CD4-positive, alpha-beta T cell treated with Interleukin-1 beta for 1 hour (primary cell): Measurements from ENCODE around the gene UCKL1.
"Not testable (repeated sequence)": the region's sequence is repeated elsewhere in the genome, so short reads cannot be mapped to it uniquely, and the experiment has no call there.

Experiments
- DNase-seq, 2 donors: peaks; one replicate each; pipeline ENCODE4 v3.0.0-alpha.2; 2020 to 2022

Gene UCKL1

DNA sequence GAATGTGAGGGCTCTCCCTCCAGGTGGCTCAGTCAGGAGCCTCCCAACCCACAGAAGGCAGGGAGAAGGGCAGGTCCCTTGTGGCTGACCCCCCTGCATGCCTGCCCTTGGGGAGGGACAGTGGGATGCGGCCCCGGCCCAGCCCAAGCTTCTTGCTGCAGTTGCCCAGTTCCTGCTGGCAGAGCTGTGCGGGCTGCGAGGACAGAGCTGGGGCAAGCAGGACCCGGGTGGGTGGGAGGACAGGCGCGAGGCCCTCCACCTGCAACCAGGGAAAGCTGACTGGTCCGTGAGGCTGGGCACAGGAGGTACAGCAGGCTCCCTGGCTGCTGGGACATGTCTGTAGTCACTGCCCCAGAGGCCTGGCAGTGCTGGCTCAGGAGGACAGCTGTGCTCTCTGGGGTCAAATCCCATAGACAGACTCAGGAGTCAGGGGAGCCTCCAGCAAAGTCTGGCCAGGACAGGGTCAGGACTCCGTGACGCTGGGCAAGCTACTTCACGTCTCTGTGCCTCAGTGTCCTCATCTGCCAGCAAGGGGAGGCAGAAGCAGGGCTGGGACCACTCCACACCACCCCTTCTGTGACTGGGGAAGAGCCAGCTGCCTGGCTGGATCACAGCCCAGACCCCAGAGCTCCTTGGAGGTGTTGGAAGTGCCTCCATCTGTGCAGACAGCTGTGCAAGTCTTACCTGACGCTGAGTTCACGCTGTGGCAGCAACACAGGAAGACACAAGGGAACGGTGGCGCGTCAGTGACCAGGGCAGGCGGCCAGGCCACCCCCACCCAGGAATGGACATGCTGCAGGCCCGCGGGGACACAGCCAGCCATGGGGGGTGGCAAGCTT lies 13.0 kb downstream of the UCKL1 start:
- no peak for DNase-seq

GRCh38 chr20:63942250-63942951 lies 13.8 kb downstream of the UCKL1 start:
- peak in 1 of 2 donors; percentile 41 for DNase-seq

GRCh38 chr20:63941282-63942081 lies 14.7 kb downstream of the UCKL1 start:
- peak; percentile 86 to 87 for DNase-seq

DNA sequence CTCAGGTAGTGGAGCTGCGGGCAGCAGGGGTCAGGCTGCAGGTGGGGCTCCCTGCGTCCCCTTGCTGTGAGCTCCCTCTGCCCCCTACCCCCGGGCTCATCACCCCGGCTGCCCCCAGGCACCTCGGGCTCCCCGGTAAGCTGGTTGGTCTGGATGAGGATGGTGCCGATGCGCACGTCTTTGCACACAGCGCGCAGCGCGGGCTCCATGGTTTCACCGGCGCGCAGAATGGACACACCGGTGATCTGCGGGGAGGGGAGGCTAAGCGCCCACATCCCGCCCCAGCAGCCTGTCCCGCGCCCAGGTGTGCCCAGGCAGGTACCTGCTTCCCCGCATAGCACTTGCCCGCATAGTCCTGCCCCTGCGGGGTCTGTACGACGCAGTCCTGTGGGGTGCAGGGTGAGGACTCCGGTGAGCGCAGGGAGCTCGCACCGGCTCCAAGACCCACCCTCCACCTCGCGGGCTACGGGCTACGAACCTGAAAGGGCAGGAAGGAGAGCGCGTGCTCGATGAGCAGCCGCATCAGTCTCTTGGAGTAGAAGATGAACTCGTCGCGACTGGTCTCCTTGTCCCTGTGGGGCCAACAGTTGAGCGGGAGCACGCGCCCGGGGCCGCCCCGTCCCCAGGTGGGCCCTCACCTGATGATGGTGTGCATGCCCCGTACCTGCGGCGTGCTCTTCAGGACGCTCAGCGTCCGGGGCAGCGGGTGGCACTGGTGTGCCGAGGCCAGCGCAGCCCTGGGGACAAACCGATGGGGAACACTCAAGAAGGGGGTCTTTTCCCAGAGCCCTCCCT lies 15.5 kb downstream of the UCKL1 start:
- no peak for DNase-seq

- no peak for DNase-seq
These were observed 16.1 kb downstream of the UCKL1 start for GRCh38 chr20:63940071-63940471.

- DNase-seq = no peak
These were observed 16.9 kb downstream of the UCKL1 start for GRCh38 chr20:63939061-63939935.

- no peak for DNase-seq
These were observed 18.6 kb downstream of the UCKL1 start for GRCh38 chr20:63937596-63937995.

- DNase-seq = no peak
These were observed 20.8 kb downstream of the UCKL1 start for GRCh38 chr20:63935447-63935846.

DNA sequence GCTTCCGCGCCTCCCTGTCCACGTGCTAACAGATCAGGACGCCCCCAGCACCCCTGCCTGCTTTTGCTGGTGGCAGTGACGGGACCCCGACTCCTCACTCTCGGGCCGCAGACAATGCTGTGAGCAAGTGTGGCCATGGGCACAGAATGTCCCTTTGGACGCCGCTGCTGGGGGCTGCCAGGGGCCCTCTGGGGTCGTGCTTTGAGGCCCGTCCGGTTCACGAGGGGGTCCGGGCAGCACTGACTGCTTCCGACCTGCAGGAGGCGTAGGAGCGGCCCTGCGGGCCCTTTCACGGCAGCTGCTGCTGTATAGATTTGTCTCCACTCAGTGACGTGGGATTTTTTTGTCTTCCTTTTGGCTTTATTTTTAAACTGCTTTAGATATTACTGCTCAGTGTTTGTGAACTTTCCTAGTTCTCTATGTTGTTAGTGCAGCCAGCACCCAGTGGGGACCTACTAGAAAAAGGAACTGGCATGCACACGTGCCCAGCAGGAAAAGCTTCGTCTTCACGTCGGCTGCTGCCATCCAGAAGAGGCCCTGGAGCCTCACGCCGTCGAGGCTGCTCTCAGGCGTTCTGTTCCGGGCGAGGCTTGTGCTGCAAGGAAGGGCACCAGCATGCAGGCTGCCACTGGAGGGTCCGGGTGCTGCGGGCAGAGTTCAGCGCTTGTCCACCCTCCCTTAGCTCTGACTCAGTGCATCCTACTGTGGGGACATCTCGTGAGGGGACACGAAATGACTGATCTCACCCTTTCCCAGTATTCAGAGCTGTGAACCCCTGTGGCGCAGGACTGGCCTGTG lies 21.7 kb downstream of the UCKL1 start:
- DNase-seq = no peak

GRCh38 chr20:63933646-63934045 lies 22.6 kb downstream of the UCKL1 start:
- DNase-seq = no peak

GRCh38 chr20:63932606-63933160 lies 23.5 kb downstream of the UCKL1 start:
- no peak for DNase-seq

- no peak for DNase-seq
These were observed 24.5 kb downstream of the UCKL1 start for GRCh38 chr20:63931735-63932134.

DNA sequence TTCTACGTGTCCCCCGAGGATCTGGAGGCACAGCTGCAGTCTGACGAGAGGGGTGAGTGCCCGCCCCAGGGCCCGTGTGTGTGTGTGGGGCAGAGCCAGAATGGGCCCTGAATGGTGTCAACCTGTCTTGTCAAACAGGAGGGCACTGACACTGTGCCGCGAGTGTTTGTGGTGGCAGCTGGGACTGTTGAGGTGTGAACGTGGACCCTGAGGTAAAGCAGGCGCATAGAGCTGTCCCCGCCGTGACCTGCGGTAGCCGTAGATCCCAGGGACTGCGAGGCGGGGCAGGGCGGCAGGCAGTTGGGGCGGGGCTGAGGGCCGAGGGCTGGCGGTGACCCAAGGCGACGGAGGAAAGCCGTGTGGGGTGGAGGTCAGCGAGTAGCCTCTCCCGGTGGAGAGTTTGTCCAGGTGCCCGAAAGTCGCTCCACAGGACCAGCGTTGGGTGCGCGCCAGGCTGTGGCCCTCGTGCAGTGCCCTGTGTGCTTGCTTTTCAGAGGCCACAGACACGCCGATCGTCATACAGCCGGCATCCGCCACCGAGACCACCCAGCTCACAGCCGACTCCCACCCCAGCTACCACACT lies 25.2 kb downstream of the UCKL1 start:
- DNase-seq = no peak

DNA sequence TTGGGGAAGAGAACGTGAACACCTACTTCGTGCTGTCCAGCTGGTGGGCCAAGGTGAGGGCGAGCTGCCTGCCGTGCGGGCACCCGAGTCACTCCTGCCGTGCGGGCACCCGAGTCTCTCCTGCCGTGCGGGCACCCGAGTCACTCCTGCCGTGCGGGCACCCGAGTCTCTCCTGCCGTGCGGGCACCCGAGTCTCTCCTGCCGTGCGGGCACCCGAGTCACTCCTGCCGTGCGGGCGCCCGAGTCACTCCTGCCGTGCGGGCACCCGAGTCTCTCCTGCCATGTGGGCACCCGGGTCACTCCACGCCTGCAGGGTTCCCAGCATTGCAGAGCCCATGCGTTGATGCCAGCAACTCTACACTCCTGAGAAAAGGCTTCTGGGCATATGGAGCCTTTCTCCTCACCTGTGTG lies 26.7 kb downstream of the UCKL1 start:
- DNase-seq = not testable (repeated sequence)

DNA sequence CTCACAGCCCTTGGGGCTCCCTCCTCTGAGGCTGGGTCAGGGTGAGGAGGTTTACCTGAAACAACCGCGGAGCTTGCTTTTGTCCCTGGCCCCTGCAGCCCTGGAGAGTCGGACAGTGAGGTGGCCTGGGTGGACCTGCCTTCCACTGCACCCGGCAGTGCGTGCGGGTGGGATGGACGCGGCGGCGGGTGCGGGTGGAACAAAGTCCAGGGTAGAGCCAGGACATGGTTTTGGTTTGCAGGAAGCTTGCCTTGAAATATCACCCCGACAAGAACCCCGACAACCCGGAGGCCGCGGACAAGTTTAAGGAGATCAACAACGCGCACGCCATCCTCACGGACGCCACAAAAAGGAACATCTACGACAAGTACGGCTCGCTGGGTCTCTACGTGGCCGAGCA lies 27.1 kb downstream of the UCKL1 start:
- no peak for DNase-seq

DNA sequence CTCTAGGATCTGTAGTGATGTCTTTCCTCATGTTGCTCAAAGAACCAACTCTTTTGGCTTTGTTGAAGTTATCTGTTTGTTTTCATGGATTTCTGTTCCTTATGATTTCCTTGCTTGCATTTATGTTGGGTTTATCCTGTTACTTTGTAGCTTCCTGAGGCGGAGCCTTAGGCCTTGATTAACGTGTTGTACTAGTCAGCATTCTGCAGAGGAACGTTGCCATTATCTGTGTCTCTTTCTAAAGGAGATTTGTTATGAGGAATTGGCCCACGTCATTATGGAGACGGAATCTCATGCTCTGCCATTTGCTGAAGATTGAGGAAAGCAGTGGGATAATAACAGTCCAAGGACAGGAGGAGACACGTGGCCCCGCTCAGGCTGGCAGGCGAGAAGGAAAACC lies 29.9 kb downstream of the UCKL1 start:
- no peak for DNase-seq

GRCh38 chr20:63924241-63924640 lies 32.0 kb downstream of the UCKL1 start:
- DNase-seq = no peak

DNA sequence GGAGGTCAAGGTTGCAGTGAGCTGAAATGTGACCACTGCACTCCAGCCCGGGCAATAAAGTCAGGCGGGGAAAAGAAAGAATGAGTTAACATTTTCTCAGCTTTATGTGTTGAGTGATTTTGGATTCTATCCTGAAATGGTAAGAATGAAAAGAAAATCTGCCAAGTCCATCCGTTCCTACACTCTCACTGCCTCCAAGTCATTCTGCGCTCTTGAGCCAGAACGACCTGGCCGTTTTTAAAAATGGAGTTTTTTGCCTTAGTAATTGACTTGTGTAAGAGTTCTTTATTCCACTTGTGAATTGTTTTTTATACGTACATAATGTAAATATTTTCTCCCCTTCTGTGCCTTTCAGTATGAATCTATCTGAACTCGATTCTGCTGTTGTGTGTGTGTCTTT lies 32.6 kb downstream of the UCKL1 start:
- no peak for DNase-seq

DNA sequence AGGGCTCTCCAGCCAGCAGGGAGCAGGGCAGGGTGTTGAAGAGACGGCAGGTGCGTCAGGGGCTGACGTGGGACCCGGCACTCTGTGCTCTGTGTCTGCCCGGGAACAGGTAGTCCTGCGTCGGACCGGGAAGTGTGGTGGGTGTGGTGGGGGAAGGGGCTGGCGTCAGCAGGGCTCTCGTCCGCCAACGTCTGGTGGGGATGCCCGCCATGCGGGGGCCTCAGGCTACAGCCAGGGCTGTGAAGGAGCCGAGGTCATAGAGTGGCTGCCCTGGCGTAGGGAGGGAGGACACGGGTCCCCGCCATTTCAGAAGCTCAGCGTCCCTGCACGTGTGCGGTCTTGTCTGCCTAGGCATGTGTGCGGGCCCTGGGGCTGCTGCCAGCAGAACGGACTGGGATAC lies 36.0 kb downstream of the UCKL1 start:
- DNase-seq = no peak

DNA sequence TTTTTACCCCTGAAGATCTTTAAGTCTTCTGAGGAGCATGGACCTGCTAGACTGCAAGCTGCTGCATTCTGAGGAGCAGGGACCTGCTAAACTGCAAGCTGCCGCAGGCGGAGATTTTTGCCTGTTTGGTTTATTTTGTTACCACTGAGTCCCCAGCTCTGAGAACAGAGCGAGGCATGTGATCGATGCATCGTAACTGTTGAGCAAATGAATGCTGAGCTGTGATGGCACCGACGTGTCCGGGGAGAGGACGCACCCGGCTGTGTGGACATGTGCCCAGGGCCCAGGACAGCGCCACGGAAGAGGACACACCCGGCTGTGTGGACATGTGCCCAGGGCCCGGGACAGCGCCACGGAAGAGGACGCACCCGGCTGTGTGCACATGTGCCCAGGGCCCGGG lies 37.1 kb downstream of the UCKL1 start:
- no peak for DNase-seq
